GM12892 (cell line): Measurements from ENCODE around the gene GRAMD2A.

Source experiments
- POLR2AphosphoS5 ChIP-seq: IDR thresholded peaks from 2 replicates; pipeline ENCODE4 v1.6.1; 2011; ENCODE audit warnings: low read depth, low read length, control low read depth
- TAF1 ChIP-seq: IDR thresholded peaks from 2 replicates; pipeline ENCODE4 v1.6.1; 2011; ENCODE audit warnings: low read depth, mild to moderate bottlenecking, control low read depth, low read length, borderline replicate concordance

GRCh38 chr15:72176159-72176558 is 21.4 kb downstream of the GRAMD2A start:
- TF ChIP-seq POLR2AphosphoS5 (no peak), TAF1 (no peak)
